Spleen (tissue), 11 donors: Measurements from ENCODE around the gene HADH. TPM values are rescaled to one million over a fixed set of nuclear protein-coding genes. Genes with fewer than 3 reads are reported as not detected.

Source experiments
- DNase-seq: peaks from one replicate; pipeline ENCODE4 v3.0.0-alpha.2; 2020
- H3K27ac ChIP-seq, 8 donors: fragments of 200-600 bp; sonication (generic) in 7 of 8; 1 replicate in 4 of 8; 2 replicates in 4 of 8; pipeline versions ENCODE4 v1.5.0 to v1.8.0; 2016 to 2021; ENCODE audit warnings: inconsistent platforms in 4 of 8, mild to moderate bottlenecking in 4 of 8, moderate library complexity in 1 of 8
- H3K27me3 ChIP-seq, 7 donors: fragments of 200-600 bp; sonication (generic) in 6 of 7; replicated peaks in 1 of 7; 1 replicate in 4 of 7; 2 replicates in 3 of 7; pipeline versions ENCODE4 v1.5.0 to v1.8.0; 2016 to 2021; ENCODE audit warnings: inconsistent platforms in 3 of 7, mild to moderate bottlenecking in 1 of 7
- H3K36me3 ChIP-seq, 6 donors: fragments of 200-600 bp; sonication (generic) in 5 of 6; 1 replicate in 4 of 6; 2 replicates in 2 of 6; pipeline versions ENCODE4 v1.5.0 to v1.8.0; 2016 to 2021; ENCODE audit warnings: inconsistent platforms in 2 of 6
- H3K4me1 ChIP-seq, 6 donors: fragments of 200-600 bp; sonication (generic) in 5 of 6; 1 replicate in 3 of 6; 2 replicates in 3 of 6; pipeline versions ENCODE4 v1.5.0 to v1.8.0; 2016 to 2021; ENCODE audit warnings: inconsistent platforms in 3 of 6
- H3K4me3 ChIP-seq, 8 donors: fragments of 200-600 bp; sonication (generic) in 7 of 8; 1 replicate in 4 of 8; 2 replicates in 4 of 8; pipeline versions ENCODE4 v1.5.0 to v1.8.0; 2016 to 2021; ENCODE audit warnings: inconsistent platforms in 4 of 8, mild to moderate bottlenecking in 4 of 8, moderate library complexity in 2 of 8
- H3K9me3 ChIP-seq, 8 donors: fragments of 200-600 bp; sonication (generic) in 7 of 8; 1 replicate in 4 of 8; 2 replicates in 4 of 8; pipeline versions ENCODE4 v1.5.0 to v1.8.0; 2016 to 2021; ENCODE audit warnings: inconsistent platforms in 4 of 8
- CTCF ChIP-seq, 11 experiments: fragments of 200-600 bp in 7 of 11; fragments of 450-650 bp in 4 of 11; sonication (generic) in 4 of 11; IDR thresholded peaks in 8 of 11; conservative IDR thresholded peaks in 3 of 11; 1 replicate in 7 of 11; 2 replicates in 4 of 11; pipeline versions ENCODE4 v1.4.0 to v1.8.0; 2016 to 2021; ENCODE audit warnings: antibody characterized with exemption in 11 of 11, inconsistent platforms in 4 of 11, mild to moderate bottlenecking in 1 of 11
- POLR2A ChIP-seq, 3 donors: fragments of 450-650 bp; IDR thresholded peaks; one replicate each; pipeline ENCODE4 v1.5.1; 2017; ENCODE audit warnings: antibody characterized with exemption in 3 of 3, mild to moderate bottlenecking in 1 of 3
- POLR2AphosphoS5 ChIP-seq, 3 donors: sonication (generic); formaldehyde crosslinking; IDR thresholded peaks; one replicate each; pipeline ENCODE4 v1.5.1; 2017; ENCODE audit warnings: antibody characterized with exemption in 3 of 3
- WGBS, 5 donors: extraction: QIAGEN DNeasy Blood & Tissue Kit in 3 of 5; methylation state at CpG; one replicate each; pipeline versions ENCODE4 v1.1.5 to v1.1.7; 2013 to 2018; 5-methylcytosine and 5-hydroxymethylcytosine counted together
- intact Hi-C: fragments of 100-400 bp; cut with DNase I; formaldehyde crosslinking; loops from one replicate; pipeline ENCODE4 v1.15.0; 2023; ENCODE audit warnings: low total_unique reads
- polyA plus RNA-seq, 3 donors: library from polyadenylated mRNA; stranded (reverse); fragments of 200-250 nt; gene quantifications; one replicate each; pipeline ENCODE4 v1.2.1, GENCODE V29; 2013
- total RNA-seq, 7 donors: library from RNA; depleted of rRNA in 3 of 7; stranded (reverse); fragments of >200 nt in 3 of 7; fragmentation: NEBNext Ultra II Directional in 4 of 7; extraction: Animal tissue kit (Norgen Biotek cat#: 25700) in 4 of 7; gene quantifications; one replicate each; pipeline versions ENCODE4 v1.1.0 to v1.2.1, GENCODE V29; 2016 to 2021
- donor health status: healthy with polysubstance abuse.
- donor health status: DM: no; HTN: no; CAD: no; lungs with moderate emphysema.
- donor health status: DM: no; HTN: no; CAD: no.
- donor health status: Bipolar disorder and iron deficiency.
- donor health status: healthy.
- donor health status: DM: no; HTN: no; CAD: no.
- donor health status: DM: yes; HTN: yes; CAD: no.

The HADH gene
- total and polyA plus RNA-seq, 10 donors: 24.4 to 39.9 (median 29.1) TPM

GRCh38 chr4:108051343-108051742, 61.7 kb downstream of the HADH start:
- DNase-seq: no peak
- Histone ChIP-seq H3K36me3 (no peaks in the 10 kb centered on the region), H3K4me1 (peaks cover 0 to 13% (median 0%) of the 10 kb centered on the region in 6 donors), H3K27me3 (no peaks in the 10 kb centered on the region), H3K27ac (no peak overlapping the region), H3K9me3 (no peaks in the 10 kb centered on the region), H3K4me3 (no peak overlapping the region)
- intact Hi-C loops: no loop called here
- 76 to 98% (median 93%) methylated on average over 6 to 10 of the region's 10 CpGs for WGBS, 5 donors
- TF ChIP-seq POLR2A (IDR thresholded peaks at IDR 0.05) (no peak), CTCF (IDR thresholded peaks at IDR 0.05 in 8 of 11, conservative IDR thresholded peaks at IDR 0.05 in 3 of 11) (no peak), POLR2AphosphoS5 (IDR thresholded peaks at IDR 0.05) (no peak)

- Histone ChIP-seq H3K9me3 (no peaks in the 10 kb centered on the region), H3K27ac (no peak overlapping the region), H3K4me3 (no peak overlapping the region), H3K27me3 (no peaks in the 10 kb centered on the region), H3K4me1 (peaks cover 0 to 13% (median 0%) of the 10 kb centered on the region in 6 donors), H3K36me3 (no peaks in the 10 kb centered on the region)
- intact Hi-C loops: no loop called here
- TF ChIP-seq CTCF (IDR thresholded peaks at IDR 0.05 in 8 of 11, conservative IDR thresholded peaks at IDR 0.05 in 3 of 11): no peak
- no peak for TF ChIP-seq POLR2A (IDR thresholded peaks at IDR 0.05)
- TF ChIP-seq POLR2AphosphoS5 (IDR thresholded peaks at IDR 0.05): no peak
- no peak for DNase-seq
- 85 to 98% (median 95%) methylated on average over 2 of the region's 2 CpGs for WGBS, 5 donors
Measured at GRCh38 chr4:108052558-108053120, 63.0 kb downstream of the HADH start.

GRCh38 chr4:108053251-108053711, 63.6 kb downstream of the HADH start:
- no peak for DNase-seq
- intact Hi-C loops: no loop called here
- 17 to 83% (median 74%) methylated on average over 1 of the region's 1 CpG for WGBS, 5 donors
- Histone ChIP-seq H3K9me3 (no peaks in the 10 kb centered on the region), H3K4me1 (peaks cover 0 to 13% (median 0%) of the 10 kb centered on the region in 6 donors), H3K27me3 (no peaks in the 10 kb centered on the region), H3K4me3 (no peak overlapping the region), H3K36me3 (no peaks in the 10 kb centered on the region), H3K27ac (no peak overlapping the region)
- TF ChIP-seq POLR2AphosphoS5 (IDR thresholded peaks at IDR 0.05) (no peak), CTCF (IDR thresholded peaks at IDR 0.05 in 8 of 11, conservative IDR thresholded peaks at IDR 0.05 in 3 of 11) (no peak), POLR2A (IDR thresholded peaks at IDR 0.05) (no peak)

GRCh38 chr4:108054025-108054638, 64.4 kb downstream of the HADH start:
- H3K9me3 ChIP-seq: no peaks in the 10 kb centered on the region
- H3K36me3 ChIP-seq: no peaks in the 10 kb centered on the region
- intact Hi-C loops: no loop called here
- no peak for DNase-seq
- peaks cover 0 to 9% (median 0%) of the 10 kb centered on the region in 6 donors for H3K4me1 ChIP-seq
- TF ChIP-seq POLR2A (IDR thresholded peaks at IDR 0.05) (no peak), POLR2AphosphoS5 (IDR thresholded peaks at IDR 0.05) (no peak), CTCF (IDR thresholded peaks at IDR 0.05 in 8 of 11, conservative IDR thresholded peaks at IDR 0.05 in 3 of 11) (no peak)
- no peak overlapping the region for H3K27ac ChIP-seq
- H3K4me3 ChIP-seq: no peak overlapping the region
- no peaks in the 10 kb centered on the region for H3K27me3 ChIP-seq
- 82 to 93% (median 92%) methylated on average over 16 of the region's 16 CpGs for WGBS, 5 donors
